ENCODE measurements around the gene SLC10A7.

GRCh38 chr4:146500216-146500615 lies 21.5 kb downstream of the SLC10A7 start:
- TF ChIP-seq NFE2L1 (tag; IDR thresholded peaks at IDR 0.05; ENCODE audit: borderline replicate concordance, low read depth) (no peak), MED1 (CRISPR knock-in tag; IDR thresholded peaks at IDR 0.05; ENCODE audit: borderline replicate concordance) (no peak), MEIS2 (IDR thresholded peaks at IDR 0.05; ENCODE audit: partially characterized antibody) (no peak)

Data from K562 (cell line).